Effector memory CD8-positive, alpha-beta T cell (primary cell): ENCODE results near the gene TMEM219.

ENCODE experiments used
- ATAC-seq: fragments of 150-1000 bp; cut with Tn5 transposase; replicated peaks from 2 replicates; pipeline ENCODE4 v1.10.0; 2021; ENCODE audit warnings: mild to moderate bottlenecking, moderate library complexity
- DNase-seq, 3 experiments: peaks; one replicate each; pipeline ENCODE4 v3.0.0; 2021
- H3K27ac Mint-ChIP-seq, 2 donors: one replicate each; pipeline ENCODE4 v1.8.0; 2022; ENCODE audit warnings: mild to moderate bottlenecking in 2 of 2, mixed read lengths in 2 of 2, moderate library complexity in 2 of 2
- H3K27me3 Mint-ChIP-seq, 2 donors: one replicate each; pipeline ENCODE4 v1.8.0; 2022; ENCODE audit warnings: mixed read lengths in 2 of 2
- H3K36me3 Mint-ChIP-seq: one replicate; pipeline ENCODE4 v1.8.0; 2022; ENCODE audit warnings: mild to moderate bottlenecking, moderate library complexity, mixed read lengths; ENCODE audit not compliant: insufficient read depth
- H3K4me1 Mint-ChIP-seq, 2 donors: one replicate each; pipeline ENCODE4 v1.8.0; 2022; ENCODE audit warnings: low read depth in 2 of 2, mixed read lengths in 2 of 2
- H3K4me3 Mint-ChIP-seq, 2 donors: one replicate each; pipeline ENCODE4 v1.8.0; 2022; ENCODE audit warnings: mild to moderate bottlenecking in 2 of 2, mixed read lengths in 2 of 2, moderate library complexity in 2 of 2
- H3K9me3 Mint-ChIP-seq, 2 donors: one replicate each; pipeline ENCODE4 v1.8.0; 2022; ENCODE audit warnings: mixed read lengths in 2 of 2
- total RNA-seq, 9 experiments: gene quantifications; one replicate each; lab custom pipeline; 2026; lab: John Stamatoyannopoulos, UW

Gene TMEM219
- 13.7 to 50.0 (median 26.0) reads per million in 9 experiments for total RNA-seq

GRCh38 chr16:29961479-29962343 is at the start of gene TMEM219:
TMEM219 (plus strand) TSS chr16:29962079; CDS start chr16:29963144, 1,065 bp downstream.
- ATAC-seq: peak; percentile 88
- peak within 1 kb of the TSS; percentile 91 to 97 for H3K27ac Mint-ChIP-seq
- peak; percentile 90 to 96 (median 96) for DNase-seq
- H3K36me3 Mint-ChIP-seq: peaks cover 9% of the 10 kb centered on the region
- H3K4me1 Mint-ChIP-seq: peaks cover 13 to 21% of the 10 kb centered on the region in 2 donors
- H3K9me3 Mint-ChIP-seq: no peaks in the 10 kb centered on the region
- H3K27me3 Mint-ChIP-seq: no peaks in the 10 kb centered on the region
- H3K4me3 Mint-ChIP-seq: peak within 1 kb of the TSS; percentile 88 to 89

GRCh38 chr16:29912087-29912486 is 49.8 kb upstream of the TMEM219 start:
- Mint-ChIP-seq H3K27ac (peak overlapping the region in 1 of 2 donors; percentile 47), H3K4me3 (no peak overlapping the region), H3K36me3 (peaks cover 7% of the 10 kb centered on the region), H3K27me3 (no peaks in the 10 kb centered on the region), H3K4me1 (peaks cover 3 to 20% of the 10 kb centered on the region in 2 donors), H3K9me3 (no peaks in the 10 kb centered on the region)
- ATAC-seq: no peak
- DNase-seq: no peak

- ATAC-seq (no peak), DNase-seq (no peak)
- Mint-ChIP-seq H3K36me3 (peaks cover 15% of the 10 kb centered on the region), H3K9me3 (no peaks in the 10 kb centered on the region), H3K4me1 (peaks cover 3 to 20% of the 10 kb centered on the region in 2 donors), H3K27me3 (no peaks in the 10 kb centered on the region), H3K27ac (peak overlapping the region in 1 of 2 donors; percentile 68), H3K4me3 (no peak overlapping the region)
Measured at GRCh38 chr16:29913514-29913913, 48.4 kb upstream of the TMEM219 start.

GRCh38 chr16:29915590-29916247 is 46.2 kb upstream of the TMEM219 start:
- peaks cover 8 to 26% of the 10 kb centered on the region in 2 donors for H3K4me1 Mint-ChIP-seq
- H3K9me3 Mint-ChIP-seq: no peaks in the 10 kb centered on the region
- ATAC-seq (no peak), DNase-seq (no peak)
- peaks cover 33% of the 10 kb centered on the region for H3K36me3 Mint-ChIP-seq
- no peak overlapping the region for H3K27ac Mint-ChIP-seq
- H3K4me3 Mint-ChIP-seq: no peak overlapping the region
- H3K27me3 Mint-ChIP-seq: no peaks in the 10 kb centered on the region

GRCh38 chr16:29916979-29917378 is 44.9 kb upstream of the TMEM219 start:
- ATAC-seq (no peak), DNase-seq (no peak)
- Mint-ChIP-seq H3K4me3 (no peak overlapping the region), H3K27me3 (no peaks in the 10 kb centered on the region), H3K36me3 (peaks cover 40% of the 10 kb centered on the region), H3K4me1 (peaks cover 11 to 32% of the 10 kb centered on the region in 2 donors), H3K27ac (no peak overlapping the region), H3K9me3 (no peaks in the 10 kb centered on the region)

- ATAC-seq: no peak
- H3K27me3 Mint-ChIP-seq: no peaks in the 10 kb centered on the region
- H3K4me1 Mint-ChIP-seq: peaks cover 20 to 47% of the 10 kb centered on the region in 2 donors
- no peaks in the 10 kb centered on the region for H3K9me3 Mint-ChIP-seq
- H3K4me3 Mint-ChIP-seq: no peak overlapping the region
- peaks cover 57% of the 10 kb centered on the region for H3K36me3 Mint-ChIP-seq
- H3K27ac Mint-ChIP-seq: peak overlapping the region in 1 of 2 donors; percentile 15
- DNase-seq: no peak
Measured at GRCh38 chr16:29920288-29921033, 41.4 kb upstream of the TMEM219 start.

GRCh38 chr16:29921034-29921385 is 40.9 kb upstream of the TMEM219 start:
- no peaks in the 10 kb centered on the region for H3K27me3 Mint-ChIP-seq
- no peak overlapping the region for H3K4me3 Mint-ChIP-seq
- ATAC-seq (no peak), DNase-seq (no peak)
- peaks cover 21 to 47% of the 10 kb centered on the region in 2 donors for H3K4me1 Mint-ChIP-seq
- H3K36me3 Mint-ChIP-seq: peaks cover 61% of the 10 kb centered on the region
- H3K27ac Mint-ChIP-seq: no peak overlapping the region
- H3K9me3 Mint-ChIP-seq: no peaks in the 10 kb centered on the region

GRCh38 chr16:29922326-29922725 is 39.6 kb upstream of the TMEM219 start:
- ATAC-seq: no peak
- no peak for DNase-seq
- H3K4me3 Mint-ChIP-seq: no peak overlapping the region
- no peak overlapping the region for H3K27ac Mint-ChIP-seq
- no peaks in the 10 kb centered on the region for H3K27me3 Mint-ChIP-seq
- no peaks in the 10 kb centered on the region for H3K9me3 Mint-ChIP-seq
- peaks cover 29 to 52% of the 10 kb centered on the region in 2 donors for H3K4me1 Mint-ChIP-seq
- H3K36me3 Mint-ChIP-seq: peaks cover 67% of the 10 kb centered on the region

- peak overlapping the region in 1 of 2 donors; percentile 91 for H3K4me3 Mint-ChIP-seq
- H3K36me3 Mint-ChIP-seq: peaks cover 61% of the 10 kb centered on the region
- H3K4me1 Mint-ChIP-seq: peaks cover 30 to 52% of the 10 kb centered on the region in 2 donors
Measured at GRCh38 chr16:29922986-29923501, 38.8 kb upstream of the TMEM219 start.

GRCh38 chr16:29925105-29925756 is 36.6 kb upstream of the TMEM219 start:
- no peaks in the 10 kb centered on the region for H3K27me3 Mint-ChIP-seq
- no peak for ATAC-seq
- peaks cover 42% of the 10 kb centered on the region for H3K36me3 Mint-ChIP-seq
- peak overlapping the region; percentile 91 to 96 for H3K4me3 Mint-ChIP-seq
- peaks cover 30 to 52% of the 10 kb centered on the region in 2 donors for H3K4me1 Mint-ChIP-seq
- peak overlapping the region; percentile 91 to 93 for H3K27ac Mint-ChIP-seq
- no peaks in the 10 kb centered on the region for H3K9me3 Mint-ChIP-seq
- no peak for DNase-seq

More at GRCh38 chr16:29922986-29923501, 38.8 kb upstream of the TMEM219 start:
- ATAC-seq (no peak), DNase-seq (no peak)
- Mint-ChIP-seq H3K27me3 (no peaks in the 10 kb centered on the region), H3K9me3 (no peaks in the 10 kb centered on the region), H3K27ac (no peak overlapping the region)

- Mint-ChIP-seq H3K9me3 (no peaks in the 10 kb centered on the region), H3K27ac (peak within 1 kb of the TSS; percentile 93 to 98), H3K36me3 (peaks cover 37% of the 10 kb centered on the region), H3K4me1 (peaks cover 23 to 43% of the 10 kb centered on the region in 2 donors), H3K27me3 (no peaks in the 10 kb centered on the region), H3K4me3 (peak within 1 kb of the TSS; percentile 91 to 96)
- ATAC-seq (peak; percentile 89), DNase-seq (peak; percentile 82 to 94 (median 94))
Measured at GRCh38 chr16:29925781-29926710, 35.8 kb upstream of the TMEM219 start, which contains the start of gene KCTD13. KCTD13 (minus strand) TSS chr16:29926226; CDS start chr16:29926033, 193 bp downstream.

- no peaks in the 10 kb centered on the region for H3K27me3 Mint-ChIP-seq
- ATAC-seq: no peak
Measured at GRCh38 chr16:29926711-29927052, 35.2 kb upstream of the TMEM219 start.

More at GRCh38 chr16:29926711-29927052, 35.2 kb upstream of the TMEM219 start:
- no peaks in the 10 kb centered on the region for H3K9me3 Mint-ChIP-seq
- peak overlapping the region; percentile 91 to 96 for H3K4me3 Mint-ChIP-seq
- H3K36me3 Mint-ChIP-seq: peaks cover 34% of the 10 kb centered on the region
- no peak for DNase-seq
- peak overlapping the region; percentile 93 to 98 for H3K27ac Mint-ChIP-seq
- peaks cover 22 to 40% of the 10 kb centered on the region in 2 donors for H3K4me1 Mint-ChIP-seq
